ENCODE data around the gene FRMD5. TPM values are rescaled to one million over a fixed set of nuclear protein-coding genes. Genes with fewer than 3 reads are reported as not detected.

The FRMD5 gene
- total RNA-seq = 1.5 and 2.9 TPM in 2 replicates

DNA sequence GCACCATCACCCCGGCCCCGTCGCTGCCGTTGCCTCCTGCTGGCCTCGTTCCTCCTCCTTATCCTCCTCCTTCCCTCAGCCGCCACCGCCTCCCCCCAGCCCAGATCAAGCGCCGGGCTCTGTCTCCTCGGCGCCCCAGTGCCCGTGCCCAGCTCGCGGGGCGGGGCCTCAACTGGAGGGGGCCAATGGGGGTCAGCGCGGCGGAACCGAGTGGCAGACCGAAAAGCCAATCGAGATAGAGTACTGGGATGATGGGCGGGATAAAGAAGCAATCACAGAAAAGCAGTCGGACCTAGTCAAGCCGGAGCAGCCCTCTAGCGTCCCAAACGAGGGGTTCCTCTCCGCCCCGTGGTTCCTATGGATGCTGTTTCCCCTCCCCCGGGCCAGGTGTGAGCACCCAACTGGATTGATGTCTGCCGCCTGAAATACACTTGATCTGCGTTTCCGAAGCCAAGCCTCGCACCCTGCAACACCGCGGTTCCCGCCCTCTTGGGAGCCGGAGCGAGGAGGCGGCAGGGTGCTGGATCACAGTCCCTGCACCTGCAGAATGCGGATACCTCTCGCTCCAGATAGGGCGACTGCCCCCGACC, at the start of gene FRMD5:
FRMD5 (minus strand) TSS at position 121 of the 590 bp plus-strand sequence.

DNA sequence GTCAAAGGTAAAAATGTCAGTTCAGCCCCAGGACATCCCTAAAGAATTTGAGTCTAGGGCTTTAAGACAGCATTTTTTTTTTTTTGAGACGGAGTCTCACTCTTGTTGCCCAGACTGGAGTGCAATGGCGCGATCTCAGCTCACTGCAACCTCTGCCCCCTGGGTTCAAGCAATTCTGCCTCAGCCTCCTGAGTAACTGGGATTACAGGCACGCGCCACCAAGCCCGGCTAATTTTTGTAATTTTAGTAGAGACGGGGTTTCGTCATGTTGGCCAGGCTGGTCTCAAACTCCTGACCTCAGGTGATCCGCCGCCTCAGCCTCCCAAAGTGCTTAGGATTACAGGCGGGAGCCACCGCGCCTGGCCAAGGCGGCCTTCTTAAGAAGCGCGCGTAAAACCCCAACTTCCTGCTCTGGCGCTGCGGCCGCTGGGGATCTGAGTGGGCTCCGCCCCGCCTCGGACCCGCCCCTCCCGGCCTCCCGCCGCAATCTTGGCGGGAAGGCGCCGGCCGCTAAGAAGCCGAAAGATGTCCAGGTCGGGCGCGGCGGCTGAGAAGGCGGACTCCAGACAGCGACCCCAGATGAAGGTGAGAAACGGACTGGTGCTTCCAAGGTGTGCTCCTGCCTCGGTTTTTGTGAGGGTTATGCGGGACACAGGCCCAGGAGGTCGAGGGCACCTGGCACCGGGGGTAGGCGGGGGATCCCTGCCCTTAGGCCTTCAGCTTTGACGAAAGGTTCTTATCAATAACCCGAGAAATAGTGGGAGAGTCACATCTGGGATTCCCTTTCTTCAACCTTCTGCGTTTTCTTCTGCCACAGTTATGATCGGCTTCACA, 368.3 kb downstream of the FRMD5 start, which contains the start of gene WDR76:
WDR76 (plus strand) TSS at position 495 of the 834 bp plus-strand sequence; CDS start at position 526, 31 bp downstream.

DNA sequence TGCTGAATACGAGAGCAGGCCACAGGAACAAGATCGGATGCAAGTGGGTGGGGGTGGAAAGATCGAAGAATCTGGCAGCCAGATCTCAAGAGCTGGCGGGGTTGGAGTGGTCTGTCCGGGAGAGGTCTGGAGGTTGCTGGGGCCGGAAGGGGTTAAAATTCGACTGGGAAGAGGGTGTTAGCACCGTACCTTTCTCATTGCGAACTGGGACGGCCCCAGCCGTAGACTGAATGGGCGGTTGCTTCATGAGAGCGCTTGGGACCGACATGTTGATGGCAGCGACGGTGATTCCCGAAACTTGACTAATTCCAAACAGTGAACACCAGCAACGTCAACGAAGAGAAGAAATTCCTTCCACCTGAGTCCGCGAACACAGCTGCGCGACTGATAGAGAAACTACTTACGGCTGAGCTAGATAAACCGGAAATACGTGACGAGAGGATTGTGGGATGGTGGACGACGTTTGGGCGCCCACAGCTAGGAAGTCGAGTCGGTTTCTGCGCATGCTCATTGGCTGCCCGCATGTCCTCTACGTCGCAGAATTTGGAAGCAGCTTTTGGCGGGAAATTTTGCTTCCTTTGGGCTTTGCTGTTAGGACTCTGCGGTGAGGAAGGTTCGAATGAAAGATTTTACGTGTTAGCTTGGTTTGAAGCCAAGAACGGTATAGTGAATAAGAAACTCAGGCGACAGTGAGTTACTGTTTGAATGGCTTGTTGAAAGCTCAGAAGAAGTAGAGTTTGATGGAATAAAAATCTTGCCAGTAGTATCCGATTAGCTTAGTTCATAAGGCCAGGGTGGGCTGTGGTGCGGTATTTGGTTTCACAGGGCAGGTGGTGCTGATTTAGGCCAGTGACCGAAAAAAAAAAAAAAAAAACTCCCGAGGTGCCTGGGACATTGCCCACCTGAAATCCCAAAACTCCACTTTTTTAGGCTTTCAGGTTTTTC, 370.5 kb downstream of the FRMD5 start, which contains the start of gene MFAP1:
MFAP1 (minus strand) TSS at position 389 of the 945 bp plus-strand sequence; CDS start at position 268, 121 bp downstream.

Other genes starting within 250 kb of the FRMD5 start
- gene GOLM2, start 93.4 kb upstream of the FRMD5 start, total RNA-seq = 27.4 and 31.5 TPM in 2 replicates
- gene CTDSPL2, start 232.4 kb upstream of the FRMD5 start, total RNA-seq = 22.8 and 27.1 TPM in 2 replicates